Measurements from ENCODE around the gene SEBOX. TPM values are rescaled to one million over a fixed set of nuclear protein-coding genes. Genes with fewer than 3 reads are reported as not detected.
A peak's percentile ranks its signal among the peaks of the same experiment; 100 is the strongest.

SEBOX gene
- total RNA-seq, 2 donors from 2014 or later = not detected

GRCh38 chr17:28331891-28332420 lies 33.0 kb downstream of the SEBOX start:
- no peaks in the 10 kb centered on the region for H3K27me3 ChIP-seq (ENCODE audit: control insufficient read depth, insufficient read depth, low read length, poor library complexity, severe bottlenecking)
- peaks cover 18% of the 10 kb centered on the region for H3K4me1 Mint-ChIP-seq
- no peak overlapping the region for H3K4me3 ChIP-seq (ENCODE audit: low read length)
- H3K4me1 ChIP-seq (ENCODE audit: control insufficient read depth, insufficient read depth, low read length) = peaks cover 7% of the 10 kb centered on the region
- H3K27me3 Mint-ChIP-seq (ENCODE audit: insufficient read depth) = peaks cover 1% of the 10 kb centered on the region
- no peak for TF ChIP-seq CTCF (conservative IDR thresholded peaks at IDR 0.05)
- no peak overlapping the region for H3K27ac ChIP-seq (ENCODE audit: low read depth, low read length)
- H3K36me3 ChIP-seq (ENCODE audit: control insufficient read depth, insufficient read depth, low read length) = peaks cover 26% of the 10 kb centered on the region
- no peak overlapping the region for H3K4me3 Mint-ChIP-seq
- H3K27ac Mint-ChIP-seq = no peak overlapping the region
- 90 to 91% methylated on average over 6 of the region's 6 CpGs for WGBS, 2 experiments (ENCODE audit: insufficient coverage in 1 of 2, insufficient read length in 1 of 2)
- H3K36me3 Mint-ChIP-seq (ENCODE audit: low read depth) = peaks cover 24% of the 10 kb centered on the region
- H3K9me3 ChIP-seq (ENCODE audit: control insufficient read depth, low read length) = no peaks in the 10 kb centered on the region
- no peak overlapping the region for H3K9ac ChIP-seq (ENCODE audit: extremely low read depth, low read length, poor library complexity, severe bottlenecking)
- H3K9me3 Mint-ChIP-seq = no peaks in the 10 kb centered on the region
- DNase-seq = peak; percentile 49

GRCh38 chr17:28330671-28331070 lies 34.3 kb downstream of the SEBOX start:
- Histone ChIP-seq H3K4me1 (ENCODE audit: control insufficient read depth, insufficient read depth, low read length) (peaks cover 10% of the 10 kb centered on the region), H3K27me3 (ENCODE audit: control insufficient read depth, insufficient read depth, low read length, poor library complexity, severe bottlenecking) (no peaks in the 10 kb centered on the region), H3K9me3 (ENCODE audit: control insufficient read depth, low read length) (no peaks in the 10 kb centered on the region), H3K27ac (ENCODE audit: low read depth, low read length) (no peak overlapping the region), H3K36me3 (ENCODE audit: control insufficient read depth, insufficient read depth, low read length) (peaks cover 39% of the 10 kb centered on the region), H3K9ac (ENCODE audit: extremely low read depth, low read length, poor library complexity, severe bottlenecking) (no peak overlapping the region), H3K4me3 (ENCODE audit: low read length) (no peak overlapping the region)
- Mint-ChIP-seq H3K4me3 (no peak overlapping the region), H3K9me3 (no peaks in the 10 kb centered on the region), H3K27ac (no peak overlapping the region), H3K36me3 (ENCODE audit: low read depth) (peaks cover 37% of the 10 kb centered on the region), H3K4me1 (peaks cover 14% of the 10 kb centered on the region), H3K27me3 (ENCODE audit: insufficient read depth) (no peaks in the 10 kb centered on the region)
- WGBS, 2 experiments (ENCODE audit: insufficient coverage in 1 of 2, insufficient read length in 1 of 2) = 94% methylated on average over 3 to 5 of the region's 5 CpGs
- no peak for TF ChIP-seq CTCF (conservative IDR thresholded peaks at IDR 0.05)
- DNase-seq = no peak

- Histone ChIP-seq H3K4me3 (ENCODE audit: low read length) (no peak overlapping the region), H3K27ac (ENCODE audit: low read depth, low read length) (no peak overlapping the region), H3K9ac (ENCODE audit: extremely low read depth, low read length, poor library complexity, severe bottlenecking) (no peak overlapping the region), H3K9me3 (ENCODE audit: control insufficient read depth, low read length) (no peaks in the 10 kb centered on the region), H3K27me3 (ENCODE audit: control insufficient read depth, insufficient read depth, low read length, poor library complexity, severe bottlenecking) (no peaks in the 10 kb centered on the region), H3K36me3 (ENCODE audit: control insufficient read depth, insufficient read depth, low read length) (peaks cover 44% of the 10 kb centered on the region), H3K4me1 (ENCODE audit: control insufficient read depth, insufficient read depth, low read length) (peaks cover 16% of the 10 kb centered on the region)
- WGBS, 2 experiments (ENCODE audit: insufficient coverage in 1 of 2, insufficient read length in 1 of 2) = 74 to 87% methylated on average over 3 to 4 of the region's 4 CpGs
- Mint-ChIP-seq H3K9me3 (no peaks in the 10 kb centered on the region), H3K27me3 (ENCODE audit: insufficient read depth) (no peaks in the 10 kb centered on the region), H3K4me1 (peaks cover 18% of the 10 kb centered on the region), H3K36me3 (ENCODE audit: low read depth) (peaks cover 41% of the 10 kb centered on the region), H3K27ac (peak overlapping the region; percentile 5), H3K4me3 (no peak overlapping the region)
- peak; percentile 20 for DNase-seq
- no peak for TF ChIP-seq CTCF (conservative IDR thresholded peaks at IDR 0.05)
Observed at GRCh38 chr17:28328325-28328724, 36.7 kb downstream of the SEBOX start.

Measured in endodermal cell (in vitro differentiated cells).